HG03378 (cell line): ENCODE results near the gene IL1RAP.
"Not testable (repeated sequence)": the region's sequence is repeated elsewhere in the genome, so short reads cannot be mapped to it uniquely, and the experiment has no call there.

Experiments used
- ATAC-seq: cut with Tn5 transposase; IDR thresholded peaks from one replicate; pipeline ENCODE4 v1.9.1; 2021; ENCODE audit warnings: mild to moderate bottlenecking, moderate library complexity; ENCODE audit not compliant: unreplicated experiment

IL1RAP gene

DNA sequence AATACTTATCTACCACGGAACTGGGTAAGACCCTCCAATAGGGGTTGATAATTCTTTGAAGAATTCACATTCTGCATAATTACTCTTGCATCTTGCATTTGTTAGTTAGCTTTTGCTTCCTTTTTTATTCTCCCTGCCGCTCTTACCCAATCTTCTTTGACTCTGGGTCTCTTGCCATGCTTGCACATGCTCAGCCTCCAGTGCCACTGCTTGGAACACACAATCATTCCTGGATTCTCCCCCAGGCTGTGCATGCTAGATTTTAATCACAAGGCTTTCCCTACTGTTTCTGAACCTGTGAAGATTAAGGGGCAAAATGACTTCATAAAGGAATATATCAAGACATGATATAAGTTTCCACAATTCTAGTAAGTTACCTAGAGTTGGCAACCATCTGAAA lies 133.1 kb downstream of the IL1RAP start:
- ATAC-seq = no peak

DNA sequence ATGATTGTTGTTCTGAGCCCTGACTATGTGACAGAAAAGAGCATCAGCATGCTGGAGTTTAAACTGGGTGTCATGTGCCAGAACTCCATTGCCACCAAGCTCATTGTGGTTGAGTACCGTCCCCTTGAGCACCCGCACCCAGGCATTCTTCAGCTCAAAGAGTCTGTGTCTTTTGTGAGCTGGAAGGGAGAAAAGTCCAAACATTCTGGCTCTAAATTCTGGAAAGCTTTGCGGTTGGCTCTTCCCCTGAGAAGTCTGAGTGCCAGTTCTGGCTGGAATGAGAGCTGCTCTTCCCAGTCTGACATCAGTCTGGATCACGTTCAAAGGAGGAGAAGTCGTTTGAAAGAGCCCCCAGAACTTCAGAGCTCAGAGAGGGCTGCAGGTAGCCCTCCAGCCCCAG lies 142.0 kb downstream of the IL1RAP start:
- no peak for ATAC-seq

DNA sequence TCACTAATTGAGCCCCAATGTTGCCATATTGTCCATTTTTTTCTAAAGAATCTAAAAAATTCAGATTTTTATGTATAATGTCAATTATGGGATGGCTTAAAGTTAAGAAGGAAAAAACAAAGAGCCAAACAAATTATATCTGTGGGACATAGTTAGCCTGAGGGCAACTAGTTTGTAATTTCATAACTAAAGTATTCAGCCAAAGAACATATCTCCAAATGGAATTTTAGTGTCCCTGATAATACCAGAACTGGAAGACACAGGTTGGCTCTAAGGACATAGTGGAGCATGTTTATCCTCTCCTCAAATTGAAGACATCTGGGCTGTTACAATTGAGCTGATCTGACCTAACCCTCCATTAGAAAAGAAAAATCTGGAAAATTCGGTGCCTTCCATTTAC lies 144.2 kb downstream of the IL1RAP start:
- ATAC-seq = no peak

DNA sequence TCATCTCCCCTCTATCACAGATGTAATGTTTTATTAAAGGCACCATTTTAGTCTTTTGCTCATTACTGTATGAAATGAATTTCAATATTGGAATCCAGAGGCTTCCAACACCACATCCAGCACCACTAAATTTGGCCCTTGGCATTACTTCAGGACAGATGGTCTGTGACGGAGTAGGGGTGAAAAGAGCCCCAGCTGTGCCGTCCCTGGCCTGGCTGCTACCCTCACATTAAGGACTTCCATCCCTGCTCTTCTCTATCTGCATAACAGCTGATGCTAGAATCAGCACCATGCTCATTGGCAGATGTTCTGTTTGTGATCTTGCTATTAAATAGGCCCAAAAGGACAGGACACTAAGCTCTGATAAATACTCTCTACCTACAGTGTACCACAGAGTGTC lies 152.9 kb downstream of the IL1RAP start:
- ATAC-seq = no peak

DNA sequence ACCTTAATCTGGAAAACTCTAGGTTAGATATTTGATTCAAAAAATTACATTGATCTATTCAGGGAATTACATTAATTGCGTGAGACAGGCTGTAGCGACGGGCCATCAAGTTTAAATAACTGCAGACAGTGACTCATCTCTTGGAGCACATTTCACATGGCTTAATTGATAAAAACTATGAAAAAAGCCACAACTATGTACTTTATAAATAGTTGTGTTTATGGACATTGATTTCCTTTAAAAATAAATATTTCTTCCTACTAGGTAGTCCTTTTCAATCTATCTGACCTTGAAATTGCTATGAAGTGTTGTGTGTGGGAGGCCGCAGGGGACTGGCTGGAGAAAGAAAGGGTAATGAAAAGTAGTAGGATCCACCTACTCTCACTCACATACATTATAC lies 157.8 kb downstream of the IL1RAP start:
- ATAC-seq = no peak

DNA sequence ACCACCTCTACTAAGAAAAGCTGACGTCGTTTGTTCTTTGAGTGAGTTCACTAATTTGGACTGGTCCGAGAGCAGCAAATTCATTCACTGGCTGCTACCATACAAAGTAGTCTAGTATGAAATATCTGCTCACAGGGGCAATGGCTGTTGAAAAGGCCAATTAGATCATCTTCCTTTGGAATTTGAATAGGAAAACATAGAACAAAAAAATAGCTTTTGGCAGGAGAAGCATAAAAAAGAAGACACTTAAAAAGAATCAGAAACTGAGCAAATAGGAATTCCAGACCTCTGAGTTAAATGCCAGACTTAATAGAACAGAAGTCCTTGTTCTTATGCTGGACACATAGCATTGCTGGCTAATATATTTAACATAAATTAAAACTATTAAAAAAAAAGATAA lies 159.3 kb downstream of the IL1RAP start:
- no peak for ATAC-seq

DNA sequence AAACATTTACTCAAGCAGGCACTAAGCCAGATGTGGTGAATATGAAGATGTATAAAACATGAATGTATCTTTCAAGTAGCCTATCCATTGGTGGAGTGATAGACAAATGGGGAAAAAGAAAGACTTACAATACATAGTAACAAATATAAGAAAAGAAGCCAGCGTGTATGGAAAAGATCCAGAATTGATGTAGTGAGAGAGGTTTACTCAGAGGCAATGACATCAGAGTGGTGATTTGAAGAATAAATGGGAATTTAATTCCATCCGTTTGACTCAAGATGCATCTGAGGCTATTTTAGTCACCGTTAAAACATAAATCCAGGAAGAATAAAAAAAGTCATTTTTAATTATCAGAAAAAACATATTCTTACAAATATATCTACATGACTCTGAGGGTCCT lies 162.6 kb downstream of the IL1RAP start:
- ATAC-seq = no peak

DNA sequence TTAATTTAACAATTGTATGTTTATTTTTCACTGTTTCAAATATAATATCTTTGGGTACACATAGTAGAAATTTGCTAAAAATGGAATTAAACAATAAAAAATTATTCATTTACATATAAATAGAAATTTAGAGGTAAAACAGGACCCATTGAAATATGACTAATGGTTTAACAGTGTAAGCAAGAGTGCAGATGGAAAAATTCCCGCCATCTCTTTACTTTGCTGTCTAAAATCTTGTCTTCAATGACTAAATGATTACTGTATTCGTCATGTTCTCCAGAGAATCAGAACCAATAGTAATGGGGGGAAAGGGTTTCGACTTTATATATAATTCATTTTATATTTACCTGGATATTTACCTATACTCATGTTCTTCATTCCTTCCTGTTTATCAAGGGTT lies 163.1 kb downstream of the IL1RAP start:
- no peak for ATAC-seq

DNA sequence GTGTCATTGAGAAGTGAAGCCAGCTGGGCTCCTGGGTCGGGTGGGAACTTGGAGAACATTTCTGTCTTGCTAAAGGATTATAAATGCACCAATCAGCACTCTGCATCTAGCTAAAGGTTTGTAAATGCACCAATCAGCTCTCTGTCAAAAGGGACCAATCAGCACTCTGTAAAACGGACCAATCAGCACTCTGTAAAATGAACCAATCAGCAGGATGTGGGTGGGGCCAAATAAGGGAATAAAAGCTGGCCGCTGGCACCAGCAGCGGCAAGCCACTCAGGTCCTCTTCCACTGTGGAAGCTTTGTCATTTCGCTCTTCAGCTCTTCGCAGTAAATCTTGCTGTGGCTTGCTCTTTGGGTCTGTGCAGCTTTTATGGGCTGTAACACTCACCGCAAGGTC lies 164.0 kb downstream of the IL1RAP start:
- ATAC-seq = not testable (repeated sequence)

DNA sequence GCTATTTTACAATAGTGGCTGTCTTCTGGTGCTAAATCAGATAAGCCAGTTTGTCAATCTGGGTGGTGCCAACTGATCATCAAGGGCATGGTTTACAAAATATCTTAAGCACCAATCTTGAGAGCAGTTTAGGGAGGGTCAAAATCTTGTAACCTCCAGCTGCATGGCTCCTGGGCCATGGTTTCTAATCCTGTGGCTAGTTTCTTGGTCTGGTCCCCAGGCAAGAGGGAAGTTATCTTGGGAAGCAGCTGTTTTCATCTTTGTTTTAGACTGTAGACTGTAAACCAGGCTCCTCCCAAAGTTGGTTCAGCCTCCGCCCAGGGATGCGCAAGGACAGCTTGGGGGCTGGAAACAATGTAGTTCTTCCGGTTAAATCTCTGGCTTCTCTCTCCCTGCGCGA lies 166.8 kb downstream of the IL1RAP start:
- no peak for ATAC-seq

DNA sequence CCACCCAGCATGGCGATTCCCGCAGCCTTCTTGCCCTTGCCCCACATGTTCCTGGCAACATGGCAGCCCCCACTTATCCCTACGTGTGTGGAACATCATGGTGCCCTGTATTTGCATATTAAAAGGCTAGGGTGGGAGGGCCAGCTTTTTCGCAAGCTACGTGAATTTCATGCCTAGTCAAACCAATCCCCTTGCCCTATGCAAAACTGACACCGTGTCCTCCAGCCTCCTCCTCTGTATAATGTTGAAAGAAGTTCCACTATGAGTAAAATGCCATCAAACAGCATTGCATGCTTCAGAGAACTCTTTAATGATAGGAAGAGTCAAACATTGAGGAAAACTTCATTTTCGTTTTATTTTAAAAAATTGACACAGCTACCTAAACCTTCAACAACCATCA lies 170.9 kb downstream of the IL1RAP start:
- no peak for ATAC-seq

DNA sequence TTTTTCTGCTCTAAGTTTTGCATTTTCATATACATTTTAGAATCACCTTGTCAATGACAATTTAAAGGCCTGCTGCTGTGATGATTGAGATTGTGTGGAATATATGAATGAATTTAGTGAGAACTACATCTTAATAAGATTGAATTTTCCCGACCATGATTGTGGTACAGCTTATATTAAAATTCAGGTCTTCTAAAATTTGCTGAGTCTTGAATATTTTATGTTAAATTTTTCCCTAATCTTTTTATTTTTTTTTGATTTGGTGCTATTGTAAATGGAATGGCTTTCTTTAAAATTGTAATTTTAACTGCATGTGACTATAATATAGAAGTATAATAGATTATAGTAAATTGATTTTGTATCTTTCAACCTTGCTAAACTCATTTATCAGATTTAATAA lies 172.1 kb downstream of the IL1RAP start:
- no peak for ATAC-seq

DNA sequence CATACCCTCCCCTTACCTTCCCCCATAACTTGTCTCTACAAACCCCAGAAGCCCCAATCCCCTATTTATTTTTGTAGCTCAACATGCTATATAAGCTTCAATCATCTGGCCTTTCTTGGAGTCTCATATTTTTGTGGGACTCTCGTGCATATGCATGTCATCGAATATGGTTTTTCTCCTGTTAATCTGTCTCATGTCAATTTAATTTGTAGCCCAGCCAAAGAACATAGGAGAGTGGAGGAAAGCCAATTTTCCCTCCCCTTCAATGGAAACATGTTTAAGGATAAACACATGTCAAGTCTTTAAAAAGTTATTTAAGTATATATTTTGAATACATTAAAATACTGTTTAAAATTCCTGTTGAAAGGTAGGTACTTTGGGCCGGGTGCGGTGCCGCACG lies 176.4 kb downstream of the IL1RAP start:
- no peak for ATAC-seq

DNA sequence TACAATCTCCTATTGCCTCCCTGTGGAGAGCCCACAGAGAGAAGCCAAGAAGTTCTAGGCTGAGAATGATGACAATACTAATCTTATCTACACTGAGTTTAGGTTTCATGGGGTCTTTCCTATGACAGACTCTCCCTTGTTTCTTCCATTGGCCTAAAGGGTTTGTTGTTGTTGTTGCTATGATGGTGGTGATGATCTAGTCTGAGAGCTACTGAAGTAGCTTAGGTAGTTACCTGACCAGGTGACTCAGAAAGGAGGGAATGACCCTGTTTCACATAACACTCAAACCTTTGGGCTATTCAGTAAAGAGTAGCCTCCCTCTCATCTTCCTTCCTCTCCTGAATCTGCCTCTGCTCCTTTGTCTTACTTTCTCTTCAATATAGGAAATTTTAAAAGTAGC lies 178.4 kb downstream of the IL1RAP start:
- ATAC-seq = no peak

DNA sequence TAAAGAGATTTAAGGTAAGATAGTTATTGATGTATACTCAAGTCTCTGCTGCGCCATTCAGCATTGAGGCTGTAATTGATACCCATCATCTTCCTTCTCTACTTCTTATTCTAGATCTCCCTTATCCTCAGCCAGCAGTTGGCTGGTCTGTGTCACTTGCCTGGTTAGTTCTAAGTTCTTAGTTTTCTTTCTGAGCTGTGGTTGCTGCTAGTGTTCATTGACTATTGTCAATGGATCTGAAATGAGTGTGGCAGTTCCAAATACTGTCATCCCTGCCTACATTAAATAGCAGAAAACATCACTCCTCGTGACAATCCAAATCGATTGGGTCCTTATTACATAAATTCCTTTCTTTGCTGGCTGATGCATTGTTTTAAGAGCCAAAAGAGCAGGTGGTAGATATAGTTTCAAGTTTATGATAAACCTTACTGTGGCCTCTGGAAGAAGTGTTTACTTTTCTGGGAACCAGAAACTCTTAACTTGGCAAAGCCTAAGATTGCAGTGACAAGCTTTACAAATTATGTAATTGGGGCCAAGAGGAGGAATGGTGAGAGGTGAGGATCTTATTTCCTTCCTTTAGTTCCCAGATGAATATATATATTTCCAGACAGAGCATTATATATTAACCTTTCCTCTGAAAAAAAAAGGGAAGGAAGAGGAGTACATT lies 180.6 kb downstream of the IL1RAP start:
- ATAC-seq = no peak

DNA sequence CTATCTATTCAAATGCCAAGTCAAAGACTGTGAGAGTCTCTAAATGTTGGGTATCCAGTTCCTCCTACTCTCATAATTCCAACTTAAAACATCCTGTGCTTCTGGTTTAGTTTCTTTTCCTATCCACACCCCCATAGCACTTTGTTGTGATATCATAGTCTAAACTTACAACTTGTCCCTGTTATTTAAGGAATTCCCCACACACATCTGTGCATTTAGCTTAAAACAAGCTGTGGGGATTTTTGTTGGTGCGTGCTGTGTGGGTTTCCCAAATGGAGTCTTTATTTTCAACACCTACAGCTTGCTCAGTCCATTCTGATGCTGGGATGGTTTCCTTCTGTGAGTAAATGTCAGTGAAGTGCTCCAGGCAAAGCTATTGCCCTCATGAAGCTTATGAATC lies 181.3 kb downstream of the IL1RAP start:
- ATAC-seq = no peak

DNA sequence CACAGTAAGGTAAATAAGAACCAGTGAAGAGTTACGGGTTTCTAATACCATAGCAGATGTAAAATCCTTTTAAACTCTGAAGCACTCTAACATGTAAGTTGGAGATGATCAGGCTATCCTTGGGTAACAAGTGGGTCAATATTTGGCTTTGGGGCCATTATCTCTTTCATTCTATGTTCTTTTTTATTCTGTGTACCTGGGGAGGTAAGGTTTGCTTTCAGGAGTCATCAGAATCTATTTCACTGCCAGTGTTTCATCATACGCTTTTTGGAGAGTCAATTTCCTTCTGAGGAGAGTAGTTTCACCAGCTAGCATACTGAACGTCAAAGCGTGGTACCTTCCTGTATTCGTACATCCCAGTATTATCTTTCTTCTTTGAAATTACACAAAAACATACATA lies 182.1 kb downstream of the IL1RAP start:
- no peak for ATAC-seq

DNA sequence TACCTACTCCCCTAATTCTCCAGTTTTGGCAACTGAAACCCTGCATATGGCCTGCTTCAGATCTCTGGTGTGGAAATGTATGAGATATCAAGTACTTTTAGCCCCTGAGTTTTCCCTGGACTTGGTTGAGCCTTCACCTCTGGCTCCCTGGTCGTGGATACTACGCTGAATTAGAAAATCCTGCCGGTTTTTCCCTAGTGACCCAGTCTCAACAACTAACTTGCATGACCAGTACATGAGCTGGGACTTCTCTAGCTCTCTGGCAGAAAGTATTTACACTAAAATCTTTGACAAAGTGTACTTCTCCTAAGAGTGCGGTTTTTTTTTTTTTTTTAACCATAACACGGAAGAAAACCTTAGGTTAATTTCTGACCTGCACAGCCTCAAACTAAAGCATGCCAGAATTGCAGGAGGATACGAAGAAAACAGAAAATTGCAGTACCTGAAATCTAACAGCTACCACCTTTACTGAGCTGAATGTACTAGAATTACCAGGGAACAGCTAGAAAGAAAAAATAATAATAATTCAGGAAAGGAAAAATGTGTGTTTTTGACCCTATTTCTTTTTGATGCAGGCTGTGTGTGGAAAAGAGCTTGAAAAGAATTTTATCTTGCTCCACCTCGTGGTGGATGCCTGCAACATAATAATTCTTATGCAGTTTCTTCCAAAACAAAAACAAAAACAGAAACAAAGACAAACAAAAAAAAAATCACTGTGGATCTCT lies 183.1 kb downstream of the IL1RAP start:
- ATAC-seq = no peak

DNA sequence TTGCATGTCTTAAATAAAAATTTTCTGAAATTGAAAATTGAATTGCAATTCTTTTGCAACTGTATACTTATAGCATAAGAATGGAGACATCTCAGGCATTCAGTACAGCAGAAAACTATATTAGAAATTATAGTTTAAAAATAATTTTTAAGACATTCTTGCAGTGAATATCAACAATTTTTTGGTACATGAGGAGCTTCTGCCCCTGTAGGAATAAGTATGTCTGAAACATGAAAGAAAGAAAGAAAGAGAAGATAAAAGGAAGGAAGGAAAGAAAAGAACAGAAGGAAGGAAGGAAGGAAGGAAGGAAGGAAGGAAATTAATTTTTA lies 183.6 kb downstream of the IL1RAP start:
- ATAC-seq = no peak

DNA sequence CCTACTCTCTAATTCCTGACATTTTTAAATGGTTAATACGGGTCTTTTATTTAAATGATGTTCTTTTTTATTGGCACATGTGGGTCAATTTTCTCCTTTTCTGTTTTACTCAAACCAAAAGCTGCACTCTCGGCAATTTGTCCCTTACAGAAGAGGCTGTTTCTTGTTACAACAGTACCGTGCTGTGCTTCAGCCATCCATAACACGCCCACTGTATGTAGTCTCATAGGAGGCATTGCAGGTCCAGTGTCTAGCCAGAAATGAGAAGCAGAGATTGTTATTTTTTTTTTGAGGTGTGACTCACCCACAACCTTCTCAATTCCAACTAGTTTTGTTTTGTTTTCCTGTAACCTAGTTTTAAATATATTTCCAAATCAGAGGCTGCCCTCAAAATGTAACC lies 184.0 kb downstream of the IL1RAP start:
- no peak for ATAC-seq

DNA sequence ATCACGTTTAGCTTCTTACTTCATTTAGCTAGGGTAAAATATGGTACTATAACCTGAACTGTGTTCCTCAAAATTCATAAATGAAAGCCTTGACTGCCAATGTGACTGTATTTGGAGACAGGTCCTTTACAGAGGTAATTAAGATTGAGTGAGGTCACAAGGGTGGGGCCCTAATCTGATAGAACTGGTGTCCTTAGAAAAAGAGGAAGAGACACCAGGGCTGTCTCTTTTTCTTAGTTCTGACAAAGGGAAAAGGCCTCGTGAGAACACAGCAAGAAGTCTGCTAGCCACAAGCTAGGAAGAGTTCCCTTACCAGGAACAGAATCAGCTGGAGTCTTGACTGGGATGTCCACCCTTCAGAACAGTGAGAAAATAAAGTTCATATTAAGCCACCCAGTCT lies 185.9 kb downstream of the IL1RAP start:
- no peak for ATAC-seq

DNA sequence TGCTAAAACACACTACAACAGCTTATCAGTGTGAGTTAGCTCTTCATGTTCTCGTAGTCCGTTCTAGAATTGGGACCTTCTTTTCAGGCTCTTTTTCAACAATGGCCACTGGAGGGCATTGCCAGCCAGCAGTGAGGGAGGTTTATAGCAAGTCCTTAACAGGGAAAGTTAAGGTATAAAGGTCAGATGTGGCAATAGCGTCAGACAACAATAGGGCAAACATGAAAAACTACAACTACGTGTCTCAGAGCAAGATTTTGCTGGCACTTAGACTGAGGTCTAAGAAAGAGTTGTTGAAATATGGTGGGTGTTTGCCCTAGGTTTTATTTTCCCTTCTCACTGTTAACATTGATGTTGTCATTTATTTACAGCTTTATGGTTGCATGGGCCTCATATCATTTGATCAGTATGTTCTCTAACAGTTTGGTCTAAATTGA lies 187.2 kb downstream of the IL1RAP start:
- ATAC-seq = peak; percentile 56

DNA sequence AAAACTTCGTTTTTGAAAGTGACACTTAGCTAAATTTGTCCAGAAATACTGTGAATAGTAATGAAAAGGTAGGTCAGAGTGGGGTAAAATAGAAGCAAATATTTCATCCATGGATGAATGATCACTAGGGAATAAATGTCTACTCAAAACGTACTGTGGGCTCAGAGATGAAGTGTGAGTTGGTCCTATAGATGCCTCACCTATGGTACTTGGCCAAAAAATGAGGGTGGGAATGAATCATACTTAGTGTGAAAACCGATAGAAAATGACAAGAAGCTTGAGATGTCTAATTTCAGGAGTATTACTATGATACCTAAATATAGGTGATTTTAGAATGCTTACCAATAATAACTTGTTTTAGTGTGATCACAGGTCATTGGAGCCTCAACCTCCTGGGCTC lies 192.7 kb downstream of the IL1RAP start:
- ATAC-seq = no peak
